Natural killer cell (primary cell): Measurements from ENCODE around the gene SF3A1. TPM values are rescaled to one million over a fixed set of nuclear protein-coding genes. Genes with fewer than 3 reads are reported as not detected.

Experiments used
- ATAC-seq, 3 donors: fragments of 150-1000 bp in 2 of 3; fragments of 200-7000 bp in 1 of 3; cut with Tn5 transposase; 1 replicate in 1 of 3; 2 replicates in 2 of 3; pipeline ENCODE4 v1.10.0; 2021; ENCODE audit warnings: mild to moderate bottlenecking in 2 of 3, moderate library complexity in 2 of 3
- DNase-seq, 2 donors: peaks; one replicate each; pipeline versions ENCODE4 v3.0.0 to v3.0.0-alpha.2; 2013 to 2021; ENCODE audit warnings: mixed read lengths in 1 of 2
- H3K27ac ChIP-seq: one replicate; pipeline ENCODE4 v1.5.1; 2013; ENCODE audit warnings: mild to moderate bottlenecking, low read length
- H3K27me3 ChIP-seq: one replicate; pipeline ENCODE4 v1.6.1; 2013; ENCODE audit warnings: low read length; ENCODE audit not compliant: control insufficient read depth, insufficient read depth
- H3K36me3 ChIP-seq: one replicate; pipeline ENCODE4 v1.6.1; 2013; ENCODE audit warnings: low read length; ENCODE audit not compliant: control insufficient read depth, insufficient read depth
- H3K4me1 ChIP-seq: one replicate; pipeline ENCODE4 v1.6.1; 2013; ENCODE audit warnings: low read length; ENCODE audit not compliant: control insufficient read depth, insufficient read depth
- H3K4me3 ChIP-seq: one replicate; pipeline ENCODE4 v1.5.1; 2013; ENCODE audit warnings: low read length
- H3K9me3 ChIP-seq: one replicate; pipeline ENCODE4 v1.6.1; 2013; ENCODE audit warnings: low read length; ENCODE audit not compliant: control insufficient read depth, insufficient read depth
- H3K27ac Mint-ChIP-seq, 2 donors: one replicate each; pipeline ENCODE4 v1.8.0; 2022; ENCODE audit warnings: mild to moderate bottlenecking in 2 of 2, mixed read lengths in 2 of 2, moderate library complexity in 1 of 2
- H3K27me3 Mint-ChIP-seq, 2 donors: one replicate each; pipeline ENCODE4 v1.8.0; 2022; ENCODE audit warnings: low read depth in 2 of 2, mixed read lengths in 2 of 2
- H3K36me3 Mint-ChIP-seq: one replicate; pipeline ENCODE4 v1.8.0; 2022; ENCODE audit warnings: mixed read lengths
- H3K4me1 Mint-ChIP-seq, 2 donors: one replicate each; pipeline ENCODE4 v1.8.0; 2022; ENCODE audit warnings: mixed read lengths in 2 of 2
- H3K4me3 Mint-ChIP-seq: one replicate; pipeline ENCODE4 v1.8.0; 2022; ENCODE audit warnings: mild to moderate bottlenecking, moderate library complexity, mixed read lengths
- H3K9me3 Mint-ChIP-seq, 2 donors: one replicate each; pipeline ENCODE4 v1.8.0; 2022; ENCODE audit warnings: mixed read lengths in 2 of 2
- WGBS: methylation state at CpG from one replicate; pipeline ENCODE4 v1.1.7; 2013; ENCODE audit warnings: missing lambda C conversion rate; ENCODE audit not compliant: insufficient coverage; 5-methylcytosine and 5-hydroxymethylcytosine counted together
- intact Hi-C: fragments of 100-400 bp; cut with micrococcal nuclease; formaldehyde crosslinking; loops from one replicate; pipeline ENCODE4 v1.14.2; 2022
- total RNA-seq, 4 donors: library from RNA; stranded (reverse); fragments of 120-200 nt in 1 of 4; gene quantifications; one replicate each; pipeline versions ENCODE4 v1.2.3 to v1.2.4, GENCODE V29; 2013 to 2022
- TF ChIP-seq, protein P1 (sequence below): fragments of 200-600 bp; IDR thresholded peaks from one replicate; pipeline ENCODE4 v1.8.0; 2022; ENCODE audit warnings: antibody characterized with exemption

SF3A1 gene
- total RNA-seq, 3 donors from 2014 or later (not counting 1 experiment from before 2014, with no cell fraction given), result 309 to 340 (median 319) TPM

DNA sequence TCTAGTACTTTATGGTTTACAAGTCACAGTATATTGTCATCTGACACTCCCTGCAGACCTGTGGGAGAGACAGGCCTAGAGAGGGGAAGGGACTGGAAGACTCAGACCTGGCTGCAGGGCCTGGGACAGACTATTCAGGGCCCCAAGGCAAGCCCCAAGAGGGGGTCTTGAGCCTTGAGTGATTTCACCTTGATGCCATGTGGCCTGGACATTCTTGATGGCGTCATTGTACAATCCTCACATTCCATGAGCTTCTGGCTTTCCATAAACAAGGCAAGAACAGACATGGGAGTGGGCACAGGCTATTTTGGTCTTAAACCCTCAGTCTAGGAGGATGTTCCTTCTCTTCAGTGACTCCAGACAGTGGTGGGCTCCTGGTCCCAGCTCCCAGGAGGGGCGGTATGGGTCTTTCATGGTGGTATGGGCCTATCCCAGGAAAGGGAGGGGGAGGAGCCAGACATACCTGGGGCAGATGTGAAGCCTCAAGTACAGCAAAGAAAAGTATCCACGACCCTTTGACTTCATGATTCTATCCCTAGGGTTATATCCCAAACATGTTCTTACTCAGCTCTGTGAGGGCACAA, 28.1 kb downstream of the SF3A1 start:
- H3K9me3 Mint-ChIP-seq, result no peaks in the 10 kb centered on the region
- Histone ChIP-seq H3K4me3 (no peak overlapping the region), H3K36me3 (peaks cover 16% of the 10 kb centered on the region), H3K27me3 (no peaks in the 10 kb centered on the region), H3K27ac (no peak overlapping the region), H3K9me3 (no peaks in the 10 kb centered on the region), H3K4me1 (peaks cover 34% of the 10 kb centered on the region)
- no peak for ATAC-seq
- no peak for DNase-seq
- H3K4me1 Mint-ChIP-seq, result peaks cover 30 to 36% of the 10 kb centered on the region in 2 donors
- 100% methylated on average over 3 of the region's 3 CpGs for WGBS
- no peaks in the 10 kb centered on the region for H3K36me3 Mint-ChIP-seq
- H3K27me3 Mint-ChIP-seq, result no peaks in the 10 kb centered on the region
- peak overlapping the region in 1 of 2 donors; percentile 81 for H3K27ac Mint-ChIP-seq
- H3K4me3 Mint-ChIP-seq, result peak overlapping the region; percentile 13
- TF ChIP-seq, protein P1, sequence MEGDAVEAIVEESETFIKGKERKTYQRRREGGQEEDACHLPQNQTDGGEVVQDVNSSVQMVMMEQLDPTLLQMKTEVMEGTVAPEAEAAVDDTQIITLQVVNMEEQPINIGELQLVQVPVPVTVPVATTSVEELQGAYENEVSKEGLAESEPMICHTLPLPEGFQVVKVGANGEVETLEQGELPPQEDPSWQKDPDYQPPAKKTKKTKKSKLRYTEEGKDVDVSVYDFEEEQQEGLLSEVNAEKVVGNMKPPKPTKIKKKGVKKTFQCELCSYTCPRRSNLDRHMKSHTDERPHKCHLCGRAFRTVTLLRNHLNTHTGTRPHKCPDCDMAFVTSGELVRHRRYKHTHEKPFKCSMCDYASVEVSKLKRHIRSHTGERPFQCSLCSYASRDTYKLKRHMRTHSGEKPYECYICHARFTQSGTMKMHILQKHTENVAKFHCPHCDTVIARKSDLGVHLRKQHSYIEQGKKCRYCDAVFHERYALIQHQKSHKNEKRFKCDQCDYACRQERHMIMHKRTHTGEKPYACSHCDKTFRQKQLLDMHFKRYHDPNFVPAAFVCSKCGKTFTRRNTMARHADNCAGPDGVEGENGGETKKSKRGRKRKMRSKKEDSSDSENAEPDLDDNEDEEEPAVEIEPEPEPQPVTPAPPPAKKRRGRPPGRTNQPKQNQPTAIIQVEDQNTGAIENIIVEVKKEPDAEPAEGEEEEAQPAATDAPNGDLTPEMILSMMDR, result no peak
- intact Hi-C loops, result no loop called here

DNA sequence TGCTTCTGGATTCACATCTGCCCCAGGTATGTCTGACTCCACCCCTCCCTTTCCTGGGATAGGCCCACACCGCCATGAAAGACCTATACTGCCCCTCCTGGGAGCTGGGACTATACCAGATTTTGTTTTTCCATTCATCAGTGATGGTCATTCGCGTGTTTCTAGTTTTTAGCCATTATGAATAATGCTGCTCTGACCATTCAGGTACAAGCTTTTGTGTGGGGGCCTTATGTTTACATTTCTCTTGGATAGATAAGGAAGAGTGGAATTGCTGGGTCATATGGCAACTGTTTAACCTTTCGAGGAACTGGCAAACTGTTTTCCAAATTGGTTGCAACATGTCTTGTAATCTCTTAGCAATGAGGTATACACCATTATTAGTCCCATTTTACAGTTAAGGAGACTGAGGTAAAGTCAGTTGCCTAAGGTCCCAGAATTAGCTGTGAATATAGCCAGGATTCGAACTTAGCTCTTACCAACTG, 28.8 kb downstream of the SF3A1 start:
- Histone ChIP-seq H3K4me1 (peaks cover 40% of the 10 kb centered on the region), H3K4me3 (no peak overlapping the region), H3K27ac (no peak overlapping the region), H3K27me3 (no peaks in the 10 kb centered on the region), H3K9me3 (no peaks in the 10 kb centered on the region), H3K36me3 (peaks cover 10% of the 10 kb centered on the region)
- WGBS, result 96% methylated on average over 5 of the region's 5 CpGs
- ATAC-seq (no peak), DNase-seq (no peak)
- no peaks in the 10 kb centered on the region for H3K9me3 Mint-ChIP-seq
- H3K36me3 Mint-ChIP-seq, result no peaks in the 10 kb centered on the region
- H3K27me3 Mint-ChIP-seq, result no peaks in the 10 kb centered on the region
- H3K4me1 Mint-ChIP-seq, result peaks cover 36 to 42% of the 10 kb centered on the region in 2 donors
- TF ChIP-seq, protein P1, result no peak
- H3K4me3 Mint-ChIP-seq, result peak overlapping the region; percentile 80
- intact Hi-C loops, result loop anchor here (1.0 to 2.0 kb wide), 2 partner anchors 28 to 39 kb away; partner anchors contain the start of genes CASTOR1 and SF3A1
- peak overlapping the region; percentile 81 to 82 for H3K27ac Mint-ChIP-seq

DNA sequence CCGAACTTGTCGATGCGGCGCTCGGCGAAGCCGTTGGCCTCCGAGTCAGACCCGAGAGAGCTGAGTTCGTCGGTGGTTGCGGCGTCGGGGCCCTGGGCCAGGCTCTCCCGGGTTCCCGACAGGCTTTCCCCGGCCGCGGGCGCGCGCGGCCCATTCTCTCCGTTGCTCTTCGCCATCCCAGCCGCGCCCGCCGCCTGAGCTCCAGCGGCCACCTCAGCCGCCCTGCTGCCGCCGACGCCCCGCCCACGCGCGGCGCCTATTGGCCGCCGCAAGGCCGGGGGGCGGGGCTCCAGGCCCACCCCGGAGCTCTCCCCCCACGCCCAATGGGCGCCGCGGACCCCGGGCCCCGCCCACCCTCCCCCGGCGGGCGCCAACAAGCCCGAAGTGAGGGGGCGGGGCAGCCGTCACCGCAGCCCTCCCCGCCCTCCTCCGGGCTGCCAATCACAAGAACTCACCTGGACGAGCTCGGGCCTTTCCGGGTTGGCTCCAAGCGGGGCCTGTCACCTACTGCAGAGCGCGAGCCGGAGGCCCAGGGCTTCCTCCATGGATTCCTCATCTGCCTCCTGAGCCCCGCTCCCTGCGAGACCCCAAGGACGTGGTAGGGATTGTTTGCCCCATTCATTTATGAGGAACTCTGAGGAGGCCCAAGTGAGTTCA, 29.9 kb downstream of the SF3A1 start, which contains the start of gene TBC1D10A:
Gene TBC1D10A (minus strand): TSS at position 236 of the 657 bp plus-strand sequence. CDS start 60 bp downstream, at position 176.
- H3K4me3 Mint-ChIP-seq, result peak within 1 kb of the TSS; percentile 88
- H3K27ac Mint-ChIP-seq, result peak within 1 kb of the TSS; percentile 82 to 84
- H3K27me3 Mint-ChIP-seq, result no peaks in the 10 kb centered on the region
- ATAC-seq (peak; percentile 92 to 97 (median 94)), DNase-seq (peak; percentile 82 to 97)
- H3K9me3 Mint-ChIP-seq, result no peaks in the 10 kb centered on the region
- no peaks in the 10 kb centered on the region for H3K36me3 Mint-ChIP-seq
- intact Hi-C loops, result loop anchor here (1.0 to 2.0 kb wide), 2 partner anchors 29 to 38 kb away; partner anchors contain the start of genes CASTOR1 and SF3A1
- Histone ChIP-seq H3K9me3 (no peaks in the 10 kb centered on the region), H3K27me3 (no peaks in the 10 kb centered on the region), H3K36me3 (peaks cover 5% of the 10 kb centered on the region), H3K4me3 (peak within 1 kb of the TSS; percentile 51), H3K4me1 (peaks cover 47% of the 10 kb centered on the region), H3K27ac (peak within 1 kb of the TSS; percentile 84)
- TF ChIP-seq, protein P1, result no peak
- WGBS, result under 1% methylated on average over 65 of the region's 69 CpGs
- H3K4me1 Mint-ChIP-seq, result peaks cover 36 to 47% of the 10 kb centered on the region in 2 donors
